Embryonic facial prominence (tissue), 1 donor: ENCODE results near the gene PADI3.

Source experiments
- DNase-seq: peaks from one replicate; pipeline ENCODE4 v3.0.0-alpha.2; 2016; ENCODE audit errors: extremely low spot score

Gene PADI3, protein sequence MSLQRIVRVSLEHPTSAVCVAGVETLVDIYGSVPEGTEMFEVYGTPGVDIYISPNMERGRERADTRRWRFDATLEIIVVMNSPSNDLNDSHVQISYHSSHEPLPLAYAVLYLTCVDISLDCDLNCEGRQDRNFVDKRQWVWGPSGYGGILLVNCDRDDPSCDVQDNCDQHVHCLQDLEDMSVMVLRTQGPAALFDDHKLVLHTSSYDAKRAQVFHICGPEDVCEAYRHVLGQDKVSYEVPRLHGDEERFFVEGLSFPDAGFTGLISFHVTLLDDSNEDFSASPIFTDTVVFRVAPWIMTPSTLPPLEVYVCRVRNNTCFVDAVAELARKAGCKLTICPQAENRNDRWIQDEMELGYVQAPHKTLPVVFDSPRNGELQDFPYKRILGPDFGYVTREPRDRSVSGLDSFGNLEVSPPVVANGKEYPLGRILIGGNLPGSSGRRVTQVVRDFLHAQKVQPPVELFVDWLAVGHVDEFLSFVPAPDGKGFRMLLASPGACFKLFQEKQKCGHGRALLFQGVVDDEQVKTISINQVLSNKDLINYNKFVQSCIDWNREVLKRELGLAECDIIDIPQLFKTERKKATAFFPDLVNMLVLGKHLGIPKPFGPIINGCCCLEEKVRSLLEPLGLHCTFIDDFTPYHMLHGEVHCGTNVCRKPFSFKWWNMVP

DNA sequence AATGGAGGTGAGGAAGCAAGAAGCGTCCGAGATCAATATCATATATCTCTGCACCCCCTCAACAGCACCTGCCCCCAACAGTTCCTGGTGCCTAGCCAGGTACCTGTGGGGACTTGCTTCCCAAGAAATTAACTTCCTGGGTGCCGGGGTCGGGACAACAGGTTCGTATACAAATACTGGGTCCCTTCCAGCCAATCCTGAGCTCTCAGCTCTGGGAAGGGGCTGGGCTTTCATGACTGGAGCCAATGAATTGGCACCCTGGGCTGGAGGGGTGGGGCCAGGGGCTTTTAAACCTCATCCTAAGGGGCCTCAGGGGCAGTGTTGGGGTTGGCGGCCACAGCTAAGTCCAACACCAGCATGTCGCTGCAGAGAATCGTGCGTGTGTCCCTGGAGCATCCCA is at the start of gene PADI3:
PADI3 (plus strand) TSS at position 318 of the 400 bp plus-strand sequence; CDS start at position 358, 40 bp downstream.
- no peak for DNase-seq

DNA sequence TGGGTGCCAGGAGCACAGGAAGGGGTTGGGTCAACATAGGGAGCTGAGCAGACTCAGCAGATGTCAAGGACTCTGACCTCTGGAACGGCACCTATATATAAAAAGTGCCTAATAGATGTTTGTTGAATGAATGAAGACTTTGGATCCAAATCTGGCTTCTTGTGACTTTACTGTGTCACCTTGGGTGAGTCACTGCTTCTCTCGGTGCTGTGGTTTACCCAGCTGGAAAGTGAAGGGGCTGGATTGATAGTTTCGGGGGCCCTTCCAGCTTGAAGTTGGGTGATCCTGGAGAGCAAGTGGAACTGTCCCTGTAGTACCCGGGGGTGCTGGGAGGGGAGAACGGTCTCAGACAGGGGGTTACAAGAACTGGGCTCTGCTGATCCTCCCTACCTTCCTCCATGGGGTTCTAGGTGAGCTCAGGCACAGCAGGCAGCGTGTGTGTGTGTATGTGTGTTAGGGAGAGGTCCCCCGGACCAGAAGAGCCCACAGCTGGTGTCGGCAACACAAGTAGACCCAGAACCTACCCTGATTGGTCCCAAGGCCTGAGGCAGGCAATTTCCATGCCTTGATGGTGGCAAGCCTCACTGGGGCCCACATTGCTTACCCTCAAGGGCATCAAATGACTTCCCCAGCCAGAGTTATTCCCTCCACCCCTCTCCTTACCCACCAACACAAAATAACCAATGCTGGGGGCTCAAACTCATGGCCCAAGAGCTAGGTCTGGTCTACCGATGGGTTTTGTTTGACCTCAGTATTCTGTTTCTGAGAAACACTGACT is 49.4 kb upstream of the PADI3 start:
- DNase-seq, result no peak

DNA sequence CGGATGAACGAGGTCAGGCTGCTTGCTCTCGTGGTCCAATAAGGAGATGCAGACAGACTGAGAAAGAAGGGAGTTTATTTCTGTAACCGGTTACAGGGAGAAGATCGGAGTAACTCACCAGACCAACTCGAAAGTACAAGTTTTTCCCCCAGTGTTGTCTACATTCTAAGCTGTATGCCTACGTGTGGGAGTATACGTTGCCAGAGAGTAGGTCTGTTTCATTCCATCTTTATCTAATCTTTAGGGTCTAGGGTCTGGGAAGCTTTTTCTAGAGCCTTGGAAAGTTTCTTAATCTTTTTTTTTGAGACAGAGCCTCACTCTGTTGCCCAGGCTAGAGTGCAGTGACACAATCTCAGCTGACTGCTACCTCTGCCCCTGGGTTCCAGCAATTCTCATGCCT is 48.7 kb upstream of the PADI3 start:
- DNase-seq, result no peak

DNA sequence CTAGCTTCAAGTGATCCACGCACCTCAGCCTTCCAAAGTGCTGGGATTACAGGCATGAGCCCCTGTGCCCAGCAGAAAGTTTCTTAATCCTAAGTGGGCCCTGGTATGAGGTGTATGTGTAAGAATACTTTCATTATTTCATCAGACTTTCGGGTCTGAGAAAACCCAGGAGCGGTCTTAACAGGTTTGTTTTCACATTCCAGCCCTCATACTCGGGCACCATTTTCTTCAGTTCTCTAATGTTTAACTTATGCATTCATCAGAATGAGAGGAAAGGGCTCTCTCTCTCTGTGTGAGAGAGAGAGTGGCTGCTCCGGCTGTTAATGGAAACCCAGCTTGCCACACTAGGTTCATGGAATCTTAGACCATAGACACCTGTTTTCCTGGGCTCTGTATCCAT is 48.1 kb upstream of the PADI3 start:
- DNase-seq, result no peak

DNA sequence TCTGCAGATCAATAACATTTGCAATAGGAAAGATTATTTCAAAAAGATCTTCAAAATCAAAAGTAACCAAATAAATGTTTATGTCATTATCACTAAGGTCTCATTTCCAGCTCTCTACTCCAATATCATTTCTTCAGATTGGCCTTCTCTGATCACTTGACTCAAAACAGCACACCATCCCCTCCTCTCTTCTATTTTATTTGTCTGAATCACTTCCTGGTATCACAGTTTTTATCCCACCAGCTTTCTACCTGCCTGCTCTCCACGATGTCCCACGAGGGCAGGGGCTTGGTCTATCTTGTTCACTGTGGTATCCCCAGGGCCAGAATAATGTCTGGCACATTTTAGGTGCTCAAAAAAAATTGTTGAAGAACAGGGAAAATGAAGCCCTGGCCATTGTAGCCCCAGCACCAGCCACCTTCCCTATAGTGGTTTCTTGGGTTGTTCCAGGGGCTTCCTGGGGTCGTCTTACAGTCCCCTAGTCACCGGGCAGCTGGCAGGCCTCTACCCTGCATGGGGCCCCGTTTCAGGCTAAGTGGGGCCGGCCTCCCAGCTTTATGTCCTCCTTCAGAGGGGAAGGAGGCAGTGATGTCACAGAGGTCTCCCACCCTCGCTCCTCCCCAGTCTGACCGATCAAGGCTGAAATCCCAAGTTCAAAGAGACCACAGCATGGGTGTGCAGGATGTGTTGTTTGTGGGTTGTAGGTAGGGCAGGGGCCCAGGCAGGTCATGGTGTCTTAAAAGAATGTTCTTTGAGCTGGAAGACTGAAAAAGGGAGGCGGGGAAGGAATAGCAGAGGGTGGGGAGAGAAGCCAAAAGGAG is 47.5 kb upstream of the PADI3 start:
- DNase-seq, result no peak

DNA sequence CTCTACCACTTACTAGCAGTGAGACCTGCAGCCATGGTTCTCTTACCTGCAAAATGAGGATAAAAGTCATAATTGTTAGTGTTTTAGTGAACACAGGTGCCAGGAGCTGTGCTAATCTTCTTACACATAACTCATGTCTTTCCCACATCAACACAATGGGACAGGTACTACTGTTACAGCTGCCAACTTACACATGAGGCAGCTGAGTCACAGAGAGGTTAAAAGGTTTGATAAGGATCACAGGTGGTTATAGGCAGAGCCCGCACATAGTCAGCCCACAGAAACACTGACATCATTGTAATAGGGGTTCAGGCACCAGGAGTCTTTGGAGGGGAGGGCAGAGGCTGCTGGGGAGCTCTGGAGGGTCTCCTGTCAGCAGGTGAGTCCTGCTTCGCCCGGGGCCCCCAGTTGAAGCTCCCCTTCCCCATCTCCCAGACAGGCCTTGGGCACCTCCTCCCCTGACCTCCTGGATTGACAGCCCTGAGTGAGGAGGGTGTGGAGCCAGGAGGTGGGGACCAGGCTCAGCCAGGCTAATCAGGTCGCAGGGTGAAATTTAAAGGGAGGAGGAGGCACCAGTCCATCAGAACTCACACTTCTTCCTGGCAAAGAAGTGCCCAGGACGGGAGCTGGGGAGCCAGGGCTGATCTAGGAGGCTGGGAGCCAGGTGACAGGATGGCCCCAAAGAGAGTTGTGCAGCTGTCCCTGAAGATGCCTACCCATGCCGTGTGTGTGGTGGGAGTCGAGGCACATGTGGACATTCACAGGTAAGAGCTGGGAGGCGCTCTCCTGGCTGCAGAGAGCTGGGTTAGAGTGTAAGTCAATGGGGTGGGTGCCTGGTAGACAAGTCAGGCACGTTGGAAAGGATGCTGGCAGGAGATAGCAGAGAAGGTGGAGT is 44.1 kb upstream of the PADI3 start, which contains the start of gene PADI1:
PADI1 (plus strand) TSS at position 583 of the 895 bp plus-strand sequence; CDS start at position 673, 90 bp downstream.
- no peak for DNase-seq

DNA sequence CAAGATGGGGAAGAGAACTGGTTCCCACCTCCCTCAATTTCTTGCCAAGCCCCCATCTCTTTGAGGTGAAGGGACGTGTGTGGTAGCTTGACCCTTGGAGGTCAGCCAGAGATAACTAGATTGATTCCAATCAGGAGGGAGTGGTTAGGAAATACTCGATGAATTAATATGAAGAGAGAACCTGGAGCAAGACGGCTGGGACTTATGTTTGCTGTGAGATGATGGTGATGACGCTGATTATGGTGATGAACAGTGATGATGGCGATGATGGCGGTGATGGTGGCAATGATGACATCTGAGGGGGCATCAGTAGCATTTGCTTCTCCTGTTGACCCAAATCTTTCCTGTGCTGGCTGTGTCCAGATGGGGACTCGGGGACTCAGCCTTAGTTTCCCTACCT is 43.2 kb upstream of the PADI3 start:
- DNase-seq, result no peak

DNA sequence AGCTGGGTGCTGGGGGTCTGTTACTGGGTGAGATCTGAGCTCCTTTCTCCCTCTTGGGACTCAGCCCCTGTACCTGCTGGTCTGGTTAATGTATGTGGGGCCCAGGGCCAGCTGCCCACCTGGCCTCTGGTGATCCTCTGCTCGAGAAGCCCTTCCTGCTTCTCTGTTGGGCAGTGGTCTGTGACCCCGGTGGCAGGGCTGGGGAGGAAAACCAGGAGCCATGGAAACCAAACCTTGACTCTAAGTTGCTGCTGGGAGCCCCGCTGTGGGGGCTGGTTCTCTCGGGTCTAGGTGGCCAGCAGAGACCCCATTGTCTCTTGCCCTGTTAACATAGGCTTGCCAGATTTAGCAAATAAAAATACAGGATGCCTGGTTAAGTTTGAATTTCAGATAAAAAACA is 42.7 kb upstream of the PADI3 start:
- DNase-seq, result no peak

DNA sequence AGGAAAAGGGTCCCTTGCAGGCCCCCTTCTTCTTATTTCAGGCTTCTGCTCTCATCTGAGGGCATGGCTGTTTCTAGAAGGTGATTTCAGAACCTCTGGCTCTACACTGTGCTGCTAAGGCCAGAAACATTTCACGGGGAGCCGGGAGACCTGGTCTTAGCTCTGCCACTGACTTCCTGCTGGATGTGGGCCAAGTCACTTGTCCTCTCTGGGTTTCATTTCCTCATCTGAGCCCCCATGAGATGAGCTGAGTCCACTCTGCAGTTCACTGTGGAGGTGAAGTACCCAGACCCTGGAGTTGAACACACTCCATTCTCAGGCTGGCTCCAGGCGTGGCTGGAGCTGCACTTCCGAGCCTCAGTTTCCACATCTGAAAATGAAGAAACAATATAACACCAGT is 41.9 kb upstream of the PADI3 start:
- no peak for DNase-seq

DNA sequence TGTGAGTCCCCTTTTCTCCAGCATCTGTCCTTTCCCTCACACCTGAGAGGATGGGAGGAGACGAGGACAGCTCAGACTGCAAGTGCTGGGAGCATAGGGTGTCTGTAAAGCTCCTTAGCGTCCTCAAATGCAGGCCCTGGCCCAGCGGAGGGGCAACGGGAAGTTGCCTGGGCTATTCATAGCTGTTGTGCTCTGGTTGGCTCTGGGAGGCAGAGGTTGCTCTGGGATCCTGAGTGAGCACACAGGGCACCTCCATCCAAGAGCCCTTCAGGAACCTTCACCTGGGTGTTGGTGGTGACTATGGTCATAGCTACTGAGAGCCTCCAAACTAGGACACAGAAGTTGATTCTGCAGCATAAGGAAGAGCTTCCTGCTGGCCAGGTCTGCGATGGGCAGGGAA is 41.4 kb upstream of the PADI3 start:
- DNase-seq, result no peak

DNA sequence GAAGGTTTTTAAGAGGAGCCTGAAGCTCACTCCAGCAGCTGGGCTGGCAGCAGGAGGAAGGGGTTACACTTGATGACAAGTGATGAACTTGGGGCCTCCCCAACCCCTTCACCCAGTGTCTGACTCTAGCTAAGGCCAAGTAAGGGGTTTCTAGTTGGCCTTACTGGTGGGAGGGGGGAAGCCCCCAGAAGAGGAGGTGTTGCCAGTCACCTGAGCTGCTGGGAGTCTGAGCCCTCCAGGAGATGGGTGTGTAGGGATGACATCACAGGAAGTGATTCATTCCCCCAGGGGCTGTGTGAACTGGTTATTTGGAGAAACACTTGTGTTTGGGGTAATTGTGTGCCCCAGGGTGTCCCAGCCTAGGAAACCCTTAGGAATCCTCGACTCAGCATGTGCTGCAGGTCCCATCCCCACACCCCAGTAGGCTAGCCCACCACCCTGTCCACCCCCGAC is 40.9 kb upstream of the PADI3 start:
- no peak for DNase-seq

DNA sequence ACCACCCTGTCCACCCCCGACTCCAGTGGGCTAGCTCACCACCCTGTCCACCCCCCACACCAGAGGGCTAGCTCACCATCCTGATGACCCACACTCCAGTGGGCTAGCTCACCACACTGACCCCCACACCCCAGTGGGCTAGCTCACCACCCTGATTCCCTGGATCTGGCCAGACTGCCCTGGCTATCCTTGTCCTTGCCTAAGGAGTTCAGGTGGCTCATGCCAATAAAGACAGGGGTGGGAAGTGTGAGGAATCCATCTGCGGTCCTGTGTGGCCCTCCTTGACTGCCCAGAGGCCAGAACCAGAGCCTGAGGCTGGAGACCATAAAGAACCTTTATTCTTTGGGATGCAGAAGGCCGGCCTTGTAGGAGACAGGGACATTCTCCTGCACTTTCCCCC is 40.4 kb upstream of the PADI3 start:
- DNase-seq, result no peak

DNA sequence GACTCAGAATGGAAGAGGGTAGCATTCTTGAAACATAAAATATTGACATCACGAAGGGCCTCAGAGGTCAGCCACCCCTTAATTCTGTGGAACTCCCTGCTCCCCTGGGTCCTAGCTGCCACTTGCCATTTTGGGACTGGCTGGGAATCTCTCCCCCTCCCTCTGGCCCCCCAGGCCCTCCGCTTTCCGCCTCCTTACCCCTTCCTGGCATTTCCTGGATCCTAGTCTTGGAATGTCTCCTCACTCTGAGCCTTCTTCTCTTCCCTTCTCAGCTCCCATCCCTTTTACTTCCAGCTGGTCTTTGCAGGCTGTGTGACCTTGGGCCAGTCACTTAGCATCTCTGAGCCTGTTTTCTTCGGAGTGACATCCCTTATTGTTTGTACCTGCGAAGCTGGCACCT is 39.5 kb upstream of the PADI3 start:
- no peak for DNase-seq

DNA sequence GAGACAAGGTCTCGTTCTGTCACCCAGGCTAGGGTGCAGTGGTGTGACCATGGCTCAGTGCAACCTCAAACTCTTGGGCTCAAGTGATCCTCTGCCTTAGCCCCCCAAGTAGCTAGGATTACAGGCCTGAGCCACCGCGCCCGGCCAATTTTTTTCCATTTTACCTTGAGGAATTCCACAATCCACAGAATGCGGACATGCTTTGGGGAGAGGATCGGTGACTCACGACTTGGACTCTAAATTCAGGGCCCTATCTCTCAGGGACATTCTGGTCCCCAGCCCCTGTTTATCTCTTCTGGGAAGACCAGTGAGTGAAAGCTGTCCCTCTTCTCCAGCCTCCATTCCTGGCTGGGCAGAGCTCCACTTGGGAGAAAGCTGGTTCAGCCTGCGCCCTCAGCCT is 38.7 kb upstream of the PADI3 start:
- DNase-seq, result no peak

DNA sequence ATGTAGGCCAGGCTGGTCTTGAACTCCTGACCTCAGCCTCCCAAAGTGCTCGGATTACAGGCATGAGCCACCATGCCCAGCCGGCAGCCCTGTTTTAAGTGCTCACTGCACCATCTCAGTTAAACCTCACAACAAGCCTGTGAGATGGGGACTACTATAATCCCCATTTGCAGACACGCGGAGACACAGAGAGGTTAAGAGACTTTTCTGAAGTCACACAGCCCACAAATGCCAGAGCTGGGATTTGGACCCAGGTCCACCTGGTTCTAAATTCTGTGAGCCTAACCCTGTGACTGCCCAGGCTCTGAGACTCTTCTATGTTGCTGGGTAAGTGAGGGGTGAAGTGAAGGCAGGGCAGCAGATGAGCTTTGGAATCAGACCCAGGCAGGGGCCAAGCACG is 37.5 kb upstream of the PADI3 start:
- no peak for DNase-seq

DNA sequence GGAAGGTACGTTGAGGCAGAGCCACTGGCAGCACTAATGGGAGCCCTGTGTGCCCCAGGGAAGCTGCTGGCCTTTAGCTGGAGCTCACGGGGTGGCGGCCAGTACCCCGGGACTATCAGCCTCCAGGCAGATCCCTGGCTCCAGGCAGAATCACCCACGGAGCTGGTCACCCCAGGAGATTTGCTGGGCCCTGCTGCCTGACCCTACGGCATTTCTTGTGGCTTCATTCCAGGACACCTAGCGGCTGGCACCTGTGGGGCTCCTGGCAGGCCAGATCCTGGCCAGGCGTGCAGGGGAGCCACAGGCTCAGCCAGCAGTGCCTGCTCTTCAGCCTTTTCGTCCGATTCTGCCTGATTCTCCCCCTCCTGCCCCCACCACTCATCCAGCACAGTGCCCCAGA is 36.9 kb upstream of the PADI3 start:
- DNase-seq, result no peak

DNA sequence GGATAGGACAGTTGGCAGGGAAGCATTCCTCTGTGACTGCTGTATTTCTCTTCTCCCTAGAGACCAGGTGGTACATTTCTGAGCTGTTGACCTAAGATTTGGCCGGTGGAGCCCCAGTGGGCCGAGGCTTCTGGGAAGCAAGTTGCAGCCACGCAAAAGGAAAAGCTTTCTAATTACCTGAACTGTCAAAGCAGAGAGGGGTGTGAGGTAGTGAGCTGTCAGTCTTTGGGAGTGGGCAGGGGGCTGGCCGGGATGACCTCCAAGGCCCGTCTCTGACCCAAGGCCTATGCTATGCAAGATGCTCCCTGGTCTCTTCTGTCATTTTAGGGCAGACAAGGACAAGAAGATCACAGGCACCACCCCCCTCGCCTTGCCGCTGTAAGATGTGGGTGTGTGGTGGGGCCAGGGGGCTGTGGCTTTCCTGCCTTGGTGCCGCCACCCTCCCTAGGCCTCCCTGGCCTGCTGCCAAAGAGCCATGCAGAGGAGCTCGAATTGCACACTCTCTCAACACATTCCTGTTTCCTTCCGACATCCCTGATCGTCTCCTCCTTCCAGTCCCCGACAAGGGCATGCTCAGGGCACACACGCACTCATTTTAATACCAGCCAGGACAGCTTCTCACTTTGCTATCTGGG is 36.3 kb upstream of the PADI3 start:
- peak; percentile 79 for DNase-seq

DNA sequence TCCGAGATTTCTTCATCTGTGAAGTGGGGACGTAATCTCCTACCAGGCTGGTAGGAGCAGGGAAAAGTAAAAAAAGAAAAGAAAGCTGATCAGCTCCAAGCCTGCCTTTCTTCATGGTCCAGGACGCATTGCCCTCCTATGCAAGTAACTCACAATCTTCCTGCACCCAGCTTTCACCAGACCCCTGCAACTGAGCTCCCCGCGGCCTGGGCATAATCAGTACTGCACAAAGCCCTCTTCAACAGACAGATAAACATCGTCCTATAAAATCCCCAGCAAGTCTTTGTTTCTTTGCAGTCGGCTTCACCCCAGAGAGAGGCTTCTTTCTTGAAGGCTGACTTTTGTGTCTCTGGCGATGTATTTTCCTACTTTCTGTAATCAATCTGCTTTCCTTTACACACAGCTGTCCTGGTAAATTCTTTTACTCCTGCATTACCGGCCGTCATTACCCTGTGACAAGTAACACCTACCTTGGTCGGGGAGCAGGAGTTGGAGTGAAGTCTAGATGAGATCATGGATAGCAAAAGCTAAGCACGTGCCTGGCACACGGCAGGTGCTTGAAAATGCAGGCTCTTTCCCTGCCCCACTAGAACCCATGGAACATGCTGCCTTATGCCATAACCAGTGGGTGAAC is 35.6 kb upstream of the PADI3 start:
- no peak for DNase-seq

DNA sequence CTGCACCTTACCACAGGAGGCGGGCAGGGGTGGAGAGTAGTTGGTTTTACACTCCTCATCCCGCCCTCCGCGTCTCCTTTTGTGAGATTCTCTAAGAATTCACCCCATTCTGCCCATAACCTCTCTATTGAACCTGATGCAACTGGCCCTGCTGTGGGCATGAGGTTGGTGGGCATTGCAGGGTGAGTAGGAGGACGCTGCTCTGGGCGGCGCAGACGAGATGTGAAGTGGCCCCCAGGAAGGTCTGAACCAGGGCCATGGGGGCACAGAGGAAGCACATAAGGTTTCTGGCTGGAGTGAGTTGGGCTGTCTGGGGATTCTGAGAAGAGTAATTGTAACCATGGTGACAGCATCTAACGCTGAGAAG is 35.1 kb upstream of the PADI3 start:
- DNase-seq, result no peak
